Erythroblast (primary cell): Measurements from ENCODE around the gene LHX1.

Source experiments
- DNase-seq, 2 experiments: peaks; one replicate each; lab custom pipeline; 2025; lab: John Stamatoyannopoulos, UW
- GATA1 ChIP-seq: IDR thresholded peaks from 2 replicates; pipeline ENCODE4 v1.6.1; 2011; ENCODE audit warnings: low read depth, mild to moderate bottlenecking, control low read depth, low read length, moderate library complexity
- POLR2A ChIP-seq: IDR thresholded peaks from 2 replicates; pipeline ENCODE4 v1.6.1; 2011; ENCODE audit warnings: mild to moderate bottlenecking, low read length

Gene LHX1

GRCh38 chr17:36937001-36937958, at the start of gene LHX1:
TSS of gene LHX1 (plus strand) at chr17:36937475. CDS start at chr17:36938198, 723 bp downstream.
- peak in 1 of 2 experiments; percentile 11 for DNase-seq
- no peak for TF ChIP-seq GATA1
- TF ChIP-seq POLR2A: no peak

- TF ChIP-seq GATA1: no peak
- TF ChIP-seq POLR2A: no peak
- no peak for DNase-seq
Measured at GRCh38 chr17:36888236-36888951, 48.9 kb upstream of the LHX1 start.

- peak; percentile 41 to 60 for DNase-seq
- TF ChIP-seq POLR2A (no peak), GATA1 (no peak)
Measured at GRCh38 chr17:36889770-36890349, 47.4 kb upstream of the LHX1 start.

GRCh38 chr17:36890398-36891168, 46.7 kb upstream of the LHX1 start:
- TF ChIP-seq GATA1 (no peak), POLR2A (no peak)
- no peak for DNase-seq

GRCh38 chr17:36892112-36892838, 45.0 kb upstream of the LHX1 start:
- no peak for DNase-seq
- no peak for TF ChIP-seq POLR2A
- TF ChIP-seq GATA1: no peak

GRCh38 chr17:36894177-36894576, 43.1 kb upstream of the LHX1 start:
- TF ChIP-seq GATA1 (no peak), POLR2A (no peak)
- DNase-seq: no peak

GRCh38 chr17:36894925-36895324, 42.4 kb upstream of the LHX1 start:
- no peak for DNase-seq
- TF ChIP-seq POLR2A: no peak
- TF ChIP-seq GATA1: no peak

- no peak for DNase-seq
- TF ChIP-seq POLR2A (no peak), GATA1 (no peak)
Measured at GRCh38 chr17:36899250-36900159, 37.8 kb upstream of the LHX1 start.

- no peak for DNase-seq
- no peak for TF ChIP-seq GATA1
- TF ChIP-seq POLR2A: no peak
Measured at GRCh38 chr17:36900160-36900512, 37.1 kb upstream of the LHX1 start.

GRCh38 chr17:36901506-36901905, 35.8 kb upstream of the LHX1 start:
- TF ChIP-seq POLR2A (no peak), GATA1 (no peak)
- DNase-seq: no peak

- no peak for DNase-seq
- TF ChIP-seq GATA1 (no peak), POLR2A (no peak)
Measured at GRCh38 chr17:36907407-36907806, 29.9 kb upstream of the LHX1 start.
